ELF-1 (cell line): Measurements from ENCODE around the gene CLHC1.
"Not testable (repeated sequence)": the region's sequence is repeated elsewhere in the genome, so short reads cannot be mapped to it uniquely, and the experiment has no call there.

Experiments used
- DNase-seq: peaks from one replicate; pipeline ENCODE4 v3.0.0-alpha.2; 2016; ENCODE audit warnings: low read depth, low spot score

CLHC1 gene

GRCh38 chr2:55136138-55136541 lies 96.0 kb downstream of the CLHC1 start:
- DNase-seq: no peak

GRCh38 chr2:55135491-55135890 lies 96.6 kb downstream of the CLHC1 start:
- DNase-seq: no peak

DNA sequence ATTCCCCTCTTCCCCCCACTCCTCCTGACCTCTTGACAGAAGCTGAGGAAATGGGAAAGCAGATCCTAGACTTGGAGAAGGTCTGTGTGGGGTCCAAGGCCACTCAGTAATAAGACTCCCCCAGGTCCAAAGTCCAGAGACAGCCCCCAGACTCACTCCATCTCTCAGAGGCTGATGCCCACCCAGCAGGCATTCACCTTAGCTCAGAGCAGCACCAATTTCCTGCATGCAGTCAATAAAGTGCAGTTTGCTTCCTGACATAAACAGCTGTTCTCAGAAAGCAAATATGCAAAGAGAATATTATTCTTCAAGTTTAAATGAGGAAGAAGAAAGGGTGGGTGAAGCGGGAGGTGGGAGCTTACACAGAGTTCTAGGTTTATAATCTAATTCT lies 97.8 kb downstream of the CLHC1 start:
- DNase-seq: no peak

GRCh38 chr2:55133467-55134315 lies 98.4 kb downstream of the CLHC1 start:
- peak; percentile 86 for DNase-seq

GRCh38 chr2:55130849-55131248 lies 101.2 kb downstream of the CLHC1 start:
- no peak for DNase-seq

- not testable (repeated sequence) for DNase-seq
Measured at GRCh38 chr2:55126643-55127042, 105.5 kb downstream of the CLHC1 start.
